ENCODE results near the gene KIAA0753. TPM values are rescaled to one million over a fixed set of nuclear protein-coding genes. Genes with fewer than 3 reads are reported as not detected.

Gene KIAA0753
- total and polyA plus RNA-seq, 2 of the 13 experiments (the other 11 are each of a cell fraction or from before 2014, with no cell fraction given), result 5.2 to 9.1 TPM

DNA sequence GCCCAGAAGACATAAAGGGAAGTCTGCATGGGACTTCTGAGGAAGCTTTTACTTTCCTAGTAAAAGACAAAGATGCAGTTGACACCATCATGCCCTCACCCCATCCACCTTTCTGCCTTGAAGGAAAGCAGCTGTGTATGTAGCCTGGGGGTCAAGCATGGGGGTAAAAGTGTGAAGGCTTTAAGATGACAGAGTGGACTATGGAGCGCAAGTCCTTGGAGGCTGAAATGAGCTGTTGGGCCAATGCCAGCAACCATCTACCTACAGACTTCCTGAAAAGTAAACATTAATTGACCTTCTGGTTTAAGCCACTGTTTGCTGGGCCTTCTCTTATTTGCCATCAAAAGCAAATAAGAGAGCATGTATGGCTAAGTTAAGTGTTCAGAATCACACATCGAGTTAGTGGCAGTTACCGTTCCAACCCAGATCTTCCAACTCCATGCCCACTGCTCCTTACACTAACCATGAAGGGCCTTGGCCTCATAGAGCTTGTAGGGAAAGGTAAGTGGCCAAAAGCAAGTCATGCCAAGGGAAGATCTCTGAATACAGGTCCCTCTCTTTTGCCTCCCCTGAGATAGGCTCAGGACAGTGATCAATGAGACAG lies 42.7 kb upstream of the KIAA0753 start (continued):
- TF ChIP-seq, protein P1, sequence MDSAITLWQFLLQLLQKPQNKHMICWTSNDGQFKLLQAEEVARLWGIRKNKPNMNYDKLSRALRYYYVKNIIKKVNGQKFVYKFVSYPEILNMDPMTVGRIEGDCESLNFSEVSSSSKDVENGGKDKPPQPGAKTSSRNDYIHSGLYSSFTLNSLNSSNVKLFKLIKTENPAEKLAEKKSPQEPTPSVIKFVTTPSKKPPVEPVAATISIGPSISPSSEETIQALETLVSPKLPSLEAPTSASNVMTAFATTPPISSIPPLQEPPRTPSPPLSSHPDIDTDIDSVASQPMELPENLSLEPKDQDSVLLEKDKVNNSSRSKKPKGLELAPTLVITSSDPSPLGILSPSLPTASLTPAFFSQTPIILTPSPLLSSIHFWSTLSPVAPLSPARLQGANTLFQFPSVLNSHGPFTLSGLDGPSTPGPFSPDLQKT (CRISPR knock-in tag; IDR thresholded peaks at IDR 0.05; ENCODE audit: borderline replicate concordance), result no peak
- TF ChIP-seq U2AF2 (IDR thresholded peaks at IDR 0.05; ENCODE audit: low read depth, low read length), result no peak
- TF ChIP-seq SKIL (CRISPR knock-in tag; IDR thresholded peaks at IDR 0.05; ENCODE audit: borderline replicate concordance), result no peak
- no peak for TF ChIP-seq TEF (CRISPR knock-in tag; IDR thresholded peaks at IDR 0.05)
- TF ChIP-seq ZNF660 (CRISPR knock-in tag; IDR thresholded peaks at IDR 0.05; ENCODE audit: borderline replicate concordance, low read depth), result no peak
- TF ChIP-seq TFAP4 (IDR thresholded peaks at IDR 0.05; ENCODE audit: borderline replicate concordance, low read depth), result no peak
- TF ChIP-seq, protein P2, sequence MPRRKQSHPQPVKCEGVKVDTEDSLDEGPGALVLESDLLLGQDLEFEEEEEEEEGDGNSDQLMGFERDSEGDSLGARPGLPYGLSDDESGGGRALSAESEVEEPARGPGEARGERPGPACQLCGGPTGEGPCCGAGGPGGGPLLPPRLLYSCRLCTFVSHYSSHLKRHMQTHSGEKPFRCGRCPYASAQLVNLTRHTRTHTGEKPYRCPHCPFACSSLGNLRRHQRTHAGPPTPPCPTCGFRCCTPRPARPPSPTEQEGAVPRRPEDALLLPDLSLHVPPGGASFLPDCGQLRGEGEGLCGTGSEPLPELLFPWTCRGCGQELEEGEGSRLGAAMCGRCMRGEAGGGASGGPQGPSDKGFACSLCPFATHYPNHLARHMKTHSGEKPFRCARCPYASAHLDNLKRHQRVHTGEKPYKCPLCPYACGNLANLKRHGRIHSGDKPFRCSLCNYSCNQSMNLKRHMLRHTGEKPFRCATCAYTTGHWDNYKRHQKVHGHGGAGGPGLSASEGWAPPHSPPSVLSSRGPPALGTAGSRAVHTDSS (CRISPR knock-in tag; conservative IDR thresholded peaks at IDR 0.05), result no peak
- peak; percentile 50 for TF ChIP-seq ZNF574 (CRISPR knock-in tag; IDR thresholded peaks at IDR 0.05)
- TF ChIP-seq, protein P3, sequence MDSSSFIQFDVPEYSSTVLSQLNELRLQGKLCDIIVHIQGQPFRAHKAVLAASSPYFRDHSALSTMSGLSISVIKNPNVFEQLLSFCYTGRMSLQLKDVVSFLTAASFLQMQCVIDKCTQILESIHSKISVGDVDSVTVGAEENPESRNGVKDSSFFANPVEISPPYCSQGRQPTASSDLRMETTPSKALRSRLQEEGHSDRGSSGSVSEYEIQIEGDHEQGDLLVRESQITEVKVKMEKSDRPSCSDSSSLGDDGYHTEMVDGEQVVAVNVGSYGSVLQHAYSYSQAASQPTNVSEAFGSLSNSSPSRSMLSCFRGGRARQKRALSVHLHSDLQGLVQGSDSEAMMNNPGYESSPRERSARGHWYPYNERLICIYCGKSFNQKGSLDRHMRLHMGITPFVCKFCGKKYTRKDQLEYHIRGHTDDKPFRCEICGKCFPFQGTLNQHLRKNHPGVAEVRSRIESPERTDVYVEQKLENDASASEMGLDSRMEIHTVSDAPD (CRISPR knock-in tag; IDR thresholded peaks at IDR 0.05), result 0 out of 2 replicates have a peak, but pooled peaks have one; percentile 43
- TF ChIP-seq TRIM24 (CRISPR knock-in tag; IDR thresholded peaks at IDR 0.05), result no peak
- TF ChIP-seq, protein P4, sequence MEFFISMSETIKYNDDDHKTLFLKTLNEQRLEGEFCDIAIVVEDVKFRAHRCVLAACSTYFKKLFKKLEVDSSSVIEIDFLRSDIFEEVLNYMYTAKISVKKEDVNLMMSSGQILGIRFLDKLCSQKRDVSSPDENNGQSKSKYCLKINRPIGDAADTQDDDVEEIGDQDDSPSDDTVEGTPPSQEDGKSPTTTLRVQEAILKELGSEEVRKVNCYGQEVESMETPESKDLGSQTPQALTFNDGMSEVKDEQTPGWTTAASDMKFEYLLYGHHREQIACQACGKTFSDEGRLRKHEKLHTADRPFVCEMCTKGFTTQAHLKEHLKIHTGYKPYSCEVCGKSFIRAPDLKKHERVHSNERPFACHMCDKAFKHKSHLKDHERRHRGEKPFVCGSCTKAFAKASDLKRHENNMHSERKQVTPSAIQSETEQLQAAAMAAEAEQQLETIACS (CRISPR knock-in tag; IDR thresholded peaks at IDR 0.05), result no peak
- peak; percentile 46; the same call in 1 of the 2 replicates for TF ChIP-seq EHMT2 (IDR thresholded peaks at IDR 0.05; ENCODE audit: borderline replicate concordance, low read depth, low read length)
